OCI-LY3 (cell line): ENCODE data around the gene NFYC.

Source experiments
- H2AFZ ChIP-seq: fragments of 200-600, 300-600 bp; shearing (Covaris generic); 2 replicates; pipeline ENCODE4 v1.6.0; 2014; ENCODE audit warnings: antibody characterized with exemption, low read depth, low read length
- H3K27ac ChIP-seq: fragments of 200-600, 300-600 bp; sonication (generic); 2 replicates; pipeline ENCODE4 v1.5.1; 2014; ENCODE audit warnings: mild to moderate bottlenecking, low read length, moderate library complexity, mixed read lengths
- H3K27me3 ChIP-seq: fragments of 200-600, 300-600 bp; sonication (generic); 2 replicates; pipeline ENCODE4 v1.6.1; 2014; ENCODE audit warnings: low read depth, low read length, mixed read lengths
- H3K36me3 ChIP-seq: fragments of 200-600, 300-600 bp; sonication (generic); replicated peaks from 2 replicates; pipeline ENCODE3; 2014; ENCODE audit warnings: low read depth, low read length, mixed read lengths
- H3K4me1 ChIP-seq: fragments of 300-600, 200-600 bp; sonication (generic); 2 replicates; pipeline ENCODE4 v1.6.1; 2014; ENCODE audit warnings: low read length, mixed read lengths
- H3K4me2 ChIP-seq: fragments of 200-600, 300-600 bp; sonication (generic); 2 replicates; pipeline ENCODE4 v1.6.1; 2014; ENCODE audit warnings: low read length, mixed read lengths
- H3K4me3 ChIP-seq: fragments of 300-600, 200-600 bp; sonication (generic); 2 replicates; pipeline ENCODE4 v1.5.1; 2014; ENCODE audit warnings: antibody characterized with exemption, mild to moderate bottlenecking, low read length, moderate library complexity
- H3K79me2 ChIP-seq: fragments of 300-600, 200-600 bp; shearing (Covaris generic); 2 replicates; pipeline ENCODE4 v1.6.1; 2014; ENCODE audit warnings: mild to moderate bottlenecking, low read length, mixed read lengths
- H3K9ac ChIP-seq: fragments of 300-600, 200-600 bp; shearing (Covaris generic); 2 replicates; pipeline ENCODE4 v1.6.0; 2014; ENCODE audit warnings: mild to moderate bottlenecking, low read length, moderate library complexity
- H3K9me3 ChIP-seq: fragments of 200-600, 300-600 bp; shearing (Covaris generic); 2 replicates; pipeline ENCODE4 v1.6.1; 2014; ENCODE audit warnings: low read length, mixed read lengths; ENCODE audit not compliant: insufficient read depth
- H4K20me1 ChIP-seq: fragments of 200-600, 300-600 bp; sonication (generic); 2 replicates; pipeline ENCODE4 v1.6.1; 2016; ENCODE audit warnings: low read length, mixed read lengths; ENCODE audit not compliant: insufficient read depth
- CTCF ChIP-seq: fragments of 200-600, 300-600 bp; sonication (generic); IDR thresholded peaks from 2 replicates; pipeline ENCODE4 v1.5.1; 2014; ENCODE audit warnings: antibody characterized with exemption, low read length, low read depth
- EZH2phosphoT487 ChIP-seq: fragments of 200-600 bp; shearing (Covaris generic); IDR thresholded peaks from 2 replicates; pipeline ENCODE4 v1.6.1; 2018; ENCODE audit warnings: antibody characterized with exemption, mixed run types, low read depth

Gene NFYC

DNA sequence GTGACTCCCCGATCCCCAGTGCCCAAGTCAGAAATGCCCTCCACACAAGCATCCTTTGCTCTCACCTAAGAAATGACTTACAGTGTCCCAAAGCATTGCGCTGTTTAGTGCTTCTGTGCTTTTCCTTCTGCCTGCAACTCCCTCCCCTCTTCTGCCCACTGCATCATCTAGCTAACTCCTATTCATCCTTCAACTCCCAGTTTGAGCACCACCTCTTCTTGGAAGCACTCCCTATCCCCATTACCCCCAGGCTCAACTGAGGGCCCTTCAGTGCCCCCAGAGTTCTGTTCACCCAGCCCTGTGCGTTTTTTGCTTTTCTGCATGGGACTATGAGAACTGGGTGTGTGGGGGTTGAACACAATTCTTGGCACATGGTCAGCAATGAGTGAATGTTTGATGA is 102.1 kb downstream of the NFYC start:
- Histone ChIP-seq H4K20me1 (no peaks in the 10 kb centered on the region), H3K4me2 (no peak overlapping the region), H3K9me3 (no peaks in the 10 kb centered on the region), H3K4me3 (no peak overlapping the region), H3K9ac (no peak overlapping the region), H3K27ac (no peak overlapping the region), H3K27me3 (no peaks in the 10 kb centered on the region), H2AFZ (no peak overlapping the region), H3K36me3 (no peaks in the 10 kb centered on the region), H3K79me2 (no peaks in the 10 kb centered on the region), H3K4me1 (peaks cover 41% of the 10 kb centered on the region)
- TF ChIP-seq EZH2phosphoT487, result no peak
- no peak for TF ChIP-seq CTCF

DNA sequence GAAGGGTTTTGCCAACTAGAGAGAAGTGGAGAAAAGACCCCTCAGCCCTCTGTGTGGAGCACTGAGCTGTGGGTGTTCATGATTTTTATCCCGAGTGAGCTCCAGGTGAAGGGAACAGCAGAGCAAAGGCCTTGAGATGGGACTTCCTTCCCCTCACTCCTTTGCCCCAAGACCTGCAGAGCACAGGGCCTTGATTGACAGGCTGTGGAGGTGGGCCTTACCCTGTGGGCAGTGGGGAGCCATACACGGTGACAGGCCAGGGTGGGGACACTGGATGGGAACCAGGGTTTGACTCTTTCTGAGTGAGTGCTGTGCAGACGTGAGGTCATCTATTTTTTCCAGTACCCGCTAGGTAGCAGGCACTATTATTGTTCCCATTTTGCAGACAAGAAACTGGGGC is 102.5 kb downstream of the NFYC start:
- Histone ChIP-seq H3K4me1 (peaks cover 41% of the 10 kb centered on the region), H2AFZ (no peak overlapping the region), H3K79me2 (no peaks in the 10 kb centered on the region), H3K9me3 (no peaks in the 10 kb centered on the region), H3K4me3 (no peak overlapping the region), H3K4me2 (no peak overlapping the region), H3K27ac (no peak overlapping the region), H3K36me3 (no peaks in the 10 kb centered on the region), H4K20me1 (no peaks in the 10 kb centered on the region), H3K9ac (no peak overlapping the region), H3K27me3 (no peaks in the 10 kb centered on the region)
- TF ChIP-seq EZH2phosphoT487, result no peak
- TF ChIP-seq CTCF, result no peak

- Histone ChIP-seq H3K4me3 (peak overlapping the region; percentile 66), H3K4me1 (peaks cover 41% of the 10 kb centered on the region), H3K27ac (peak overlapping the region; percentile 20; the same call in 1 of the 2 replicates), H3K27me3 (no peaks in the 10 kb centered on the region), H4K20me1 (no peaks in the 10 kb centered on the region), H3K79me2 (no peaks in the 10 kb centered on the region), H3K4me2 (peak overlapping the region; percentile 83), H2AFZ (peak overlapping the region; percentile 46; the same call in 1 of the 2 replicates), H3K9me3 (no peaks in the 10 kb centered on the region), H3K9ac (peak overlapping the region; percentile 17; the same call in 1 of the 2 replicates), H3K36me3 (no peaks in the 10 kb centered on the region)
- TF ChIP-seq EZH2phosphoT487, result no peak
- no peak for TF ChIP-seq CTCF
Observed at GRCh38 chr1:40794974-40795715, 103.6 kb downstream of the NFYC start.

GRCh38 chr1:40795811-40796586 is 104.5 kb downstream of the NFYC start:
- H3K27ac ChIP-seq, result peak overlapping the region; percentile 20; the same call in 1 of the 2 replicates

More at GRCh38 chr1:40795811-40796586, 104.5 kb downstream of the NFYC start:
- Histone ChIP-seq H3K36me3 (no peaks in the 10 kb centered on the region), H3K27me3 (no peaks in the 10 kb centered on the region), H3K9me3 (no peaks in the 10 kb centered on the region), H2AFZ (no peak overlapping the region), H3K9ac (peak overlapping the region; percentile 17; the same call in 1 of the 2 replicates), H3K4me1 (peaks cover 41% of the 10 kb centered on the region), H3K4me3 (peak overlapping the region; percentile 66), H3K4me2 (peak overlapping the region; percentile 83), H3K79me2 (no peaks in the 10 kb centered on the region), H4K20me1 (no peaks in the 10 kb centered on the region)
- TF ChIP-seq EZH2phosphoT487 (no peak), CTCF (no peak)
